CD8-positive, alpha-beta memory T cell (primary cell): ENCODE data around the gene SYT11. TPM values are rescaled to one million over a fixed set of nuclear protein-coding genes. Genes with fewer than 3 reads are reported as not detected.
A peak's percentile ranks its signal among the peaks of the same experiment; 100 is the strongest.

Source experiments
- CTCF ChIA-PET: fragments of 350-600 bp; sonication (Branson Sonifier 250); formaldehyde crosslinking; loops from one replicate; lab custom pipeline; 2021; ENCODE audit warnings: antibody characterized with exemption; lab: Charles Lee
- POLR2A ChIA-PET: fragments of 350-600 bp; sonication (Branson Sonifier 250); formaldehyde crosslinking; loops from one replicate; lab custom pipeline; 2021; ENCODE audit warnings: antibody characterized with exemption; lab: Charles Lee
- DNase-seq, 5 donors: peaks; one replicate each; pipeline versions ENCODE4 v3.0.0 to v3.0.0-alpha.2; 2020 to 2022; ENCODE audit warnings: mixed read lengths in 1 of 5
- H3K27ac ChIP-seq: one replicate; pipeline ENCODE4 v1.7.0; 2013; ENCODE audit warnings: low read depth, mild to moderate bottlenecking, low read length, moderate library complexity
- H3K27me3 ChIP-seq: 2 replicates; pipeline ENCODE4 v1.7.0; 2013; ENCODE audit warnings: low read length, mild to moderate bottlenecking; ENCODE audit not compliant: insufficient read depth, poor library complexity, severe bottlenecking
- H3K36me3 ChIP-seq: 2 replicates; pipeline ENCODE4 v1.7.0; 2013; ENCODE audit warnings: mild to moderate bottlenecking, low read length, moderate library complexity; ENCODE audit not compliant: insufficient read depth
- H3K4me1 ChIP-seq: 2 replicates; pipeline ENCODE4 v1.7.0; 2013; ENCODE audit warnings: mild to moderate bottlenecking, low read length, moderate library complexity; ENCODE audit not compliant: insufficient read depth
- H3K4me3 ChIP-seq: 2 replicates; pipeline ENCODE4 v1.7.0; 2013; ENCODE audit warnings: mild to moderate bottlenecking, low read length
- H3K9me3 ChIP-seq: 2 replicates; pipeline ENCODE4 v1.7.0; 2013; ENCODE audit warnings: mild to moderate bottlenecking, low read length
- H3K27ac Mint-ChIP-seq, 8 donors: one replicate each; pipeline ENCODE4 v1.8.0; 2020 to 2021; ENCODE audit warnings: mixed read lengths in 8 of 8, mild to moderate bottlenecking in 6 of 8, inconsistent platforms in 3 of 8, moderate library complexity in 3 of 8
- H3K27me3 Mint-ChIP-seq, 2 donors: one replicate each; pipeline ENCODE4 v1.8.0; 2020 to 2021; ENCODE audit warnings: mixed read lengths in 2 of 2, mild to moderate bottlenecking in 1 of 2, moderate library complexity in 1 of 2
- H3K36me3 Mint-ChIP-seq, 3 donors: one replicate each; pipeline ENCODE4 v1.8.0; 2020 to 2021; ENCODE audit warnings: mixed read lengths in 3 of 3, inconsistent platforms in 1 of 3, mild to moderate bottlenecking in 1 of 3
- H3K4me1 Mint-ChIP-seq, 3 donors: one replicate each; pipeline ENCODE4 v1.8.0; 2020 to 2021; ENCODE audit warnings: mixed read lengths in 3 of 3, inconsistent platforms in 1 of 3, mild to moderate bottlenecking in 1 of 3
- H3K4me3 Mint-ChIP-seq, 7 donors: one replicate each; pipeline ENCODE4 v1.8.0; 2020 to 2021; ENCODE audit warnings: mixed read lengths in 7 of 7, mild to moderate bottlenecking in 6 of 7, moderate library complexity in 4 of 7, inconsistent platforms in 2 of 7
- H3K9me3 Mint-ChIP-seq, 5 donors: one replicate each; pipeline ENCODE4 v1.8.0; 2020 to 2022; ENCODE audit warnings: mixed read lengths in 5 of 5, mild to moderate bottlenecking in 3 of 5, moderate library complexity in 2 of 5, inconsistent platforms in 1 of 5
- polyA plus RNA-seq: library from polyadenylated mRNA; unstranded; fragments of 300-500 nt; fragmentation: Illumina TruSeq; gene quantifications from one replicate; pipeline ENCODE4 v1.2.3, GENCODE V29; 2021
- total RNA-seq, 2 experiments: library from RNA; stranded (reverse); gene quantifications; one replicate each; pipeline ENCODE4 v1.2.3, GENCODE V29; 2021

The SYT11 gene
- total and polyA plus RNA-seq, 3 experiments from 2014 or later, result 19.3 to 22.7 (median 22.7) TPM

DNA sequence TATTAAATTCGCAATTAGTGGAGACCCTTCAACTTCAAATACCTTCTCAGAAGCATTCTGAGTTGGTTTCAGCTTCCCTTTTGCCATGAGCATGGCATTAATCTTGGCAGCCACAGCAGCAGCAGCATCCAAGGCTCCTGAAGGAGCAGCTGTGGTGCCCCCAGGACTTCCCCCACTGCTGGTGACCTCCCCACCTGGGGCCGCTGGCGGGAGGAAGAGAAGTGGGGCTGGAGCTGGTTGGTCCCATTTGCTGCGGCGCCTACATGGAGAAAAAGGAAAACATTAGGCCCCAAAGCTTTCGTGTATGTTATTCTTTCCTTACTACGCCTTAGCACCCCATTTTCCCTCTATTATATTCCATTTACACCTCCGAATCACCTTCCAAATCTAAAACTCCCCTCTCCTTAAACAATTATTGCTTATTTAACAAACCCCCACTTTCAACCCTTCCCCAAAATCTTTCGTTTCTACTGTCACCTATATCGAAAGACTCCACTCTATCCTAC, 74.3 kb downstream of the SYT11 start:
- peaks cover 36% of the 10 kb centered on the region for H3K36me3 ChIP-seq
- peak overlapping the region; percentile 97 for H3K27ac ChIP-seq
- Mint-ChIP-seq H3K27me3 (no peaks in the 10 kb centered on the region), H3K27ac (peak overlapping the region in 1 of 8 donors; percentile 61), H3K36me3 (peaks cover 0 to 35% (median 5%) of the 10 kb centered on the region in 3 donors), H3K4me3 (no peak overlapping the region), H3K9me3 (no peaks in the 10 kb centered on the region), H3K4me1 (peaks cover 14 to 35% (median 15%) of the 10 kb centered on the region in 3 donors)
- no peaks in the 10 kb centered on the region for H3K9me3 ChIP-seq
- no peaks in the 10 kb centered on the region for H3K27me3 ChIP-seq
- H3K4me3 ChIP-seq, result peak overlapping the region; percentile 96
- DNase-seq, result peak in 1 of 5 donors; percentile 15
- peaks cover 42% of the 10 kb centered on the region for H3K4me1 ChIP-seq
- ChIA-PET POLR2A (interaction anchor here (0.6 to 2.5 kb wide), 6 partner anchors 13 to 349 kb away, joined by 3 to 26 read pairs (median 6); partner anchors contain the start of genes ARHGEF2 and SMG5), CTCF (interaction anchor here (0.6 to 2.4 kb wide), 8 partner anchors 11 to 395 kb away, joined by 3 to 19 read pairs (median 5); no protein-coding TSS in a partner anchor)

DNA sequence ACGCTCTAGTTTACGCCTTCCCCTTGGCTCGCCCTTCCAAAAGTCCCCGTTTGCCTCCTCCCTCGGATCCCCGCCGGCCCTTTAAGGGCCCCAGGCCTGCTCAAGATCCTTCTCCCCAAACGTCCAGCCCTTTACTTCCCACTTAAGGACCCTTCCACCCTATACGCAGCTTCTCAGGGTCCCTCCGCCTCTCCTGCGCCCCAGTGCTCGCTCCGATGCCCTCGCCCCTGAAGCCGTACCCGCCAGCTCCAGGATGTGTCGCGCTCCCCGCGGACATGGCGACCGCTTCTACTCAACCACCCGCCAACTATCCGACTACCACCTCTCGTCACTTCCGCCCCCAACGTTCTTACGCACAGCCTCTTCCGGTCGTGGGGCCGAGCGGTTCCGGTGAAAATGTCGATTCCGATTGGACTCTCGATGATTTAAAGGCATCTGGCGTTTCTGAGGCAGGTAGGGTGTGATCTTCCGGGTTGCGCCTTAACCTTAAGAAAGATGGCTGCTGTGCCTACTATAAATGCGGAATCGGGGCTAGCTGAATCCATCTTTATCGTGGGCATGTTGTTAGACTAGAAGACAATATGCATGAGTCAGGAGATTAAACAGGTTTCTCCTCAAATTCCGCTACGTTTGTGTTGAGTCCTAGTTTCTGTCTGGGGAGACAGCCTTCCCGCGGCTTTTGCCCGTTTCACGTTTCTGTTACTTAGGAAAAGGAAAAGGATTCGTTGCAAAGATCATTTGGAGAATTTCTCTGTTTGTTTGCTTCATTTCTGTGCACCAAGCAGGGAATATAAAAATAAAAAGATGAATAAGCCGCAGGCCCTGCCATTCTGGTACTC, 74.9 kb downstream of the SYT11 start, which contains the start of gene KHDC4:
TSS of gene KHDC4 (minus strand) at position 317 of the 839 bp plus-strand sequence. CDS start at position 277, 40 bp downstream.
- ChIA-PET POLR2A (interaction anchor here (0.5 to 2.5 kb wide), 11 partner anchors 10 to 349 kb away, joined by 3 to 26 read pairs (median 4); partner anchors contain the start of genes ARHGEF2 and SMG5), CTCF (interaction anchor here (0.6 to 2.4 kb wide), 10 partner anchors 8 to 396 kb away, joined by 3 to 19 read pairs (median 5); partner anchors contain the start of gene UBQLN4)
- peaks cover 9 to 34% (median 10%) of the 10 kb centered on the region in 3 donors for H3K4me1 Mint-ChIP-seq
- peak within 1 kb of the TSS in 2 of 7 donors; percentile 38 to 47 for H3K4me3 Mint-ChIP-seq
- no peaks in the 10 kb centered on the region for H3K9me3 Mint-ChIP-seq
- Histone ChIP-seq H3K36me3 (peaks cover 30% of the 10 kb centered on the region), H3K9me3 (no peaks in the 10 kb centered on the region), H3K4me1 (peaks cover 42% of the 10 kb centered on the region), H3K27ac (peak within 1 kb of the TSS; percentile 97), H3K4me3 (peak within 1 kb of the TSS; percentile 96), H3K27me3 (no peaks in the 10 kb centered on the region)
- H3K27me3 Mint-ChIP-seq, result no peaks in the 10 kb centered on the region
- H3K27ac Mint-ChIP-seq, result peak within 1 kb of the TSS in 3 of 8 donors; percentile 27 to 86 (median 61)
- peaks cover 0 to 30% (median 3%) of the 10 kb centered on the region in 3 donors for H3K36me3 Mint-ChIP-seq
- DNase-seq, result peak; percentile 90 to 97 (median 96)

Other genes with a start within 250 kb of the SYT11 start
- 10 to 100 TPM; 82.0 to 92.0 TPM for gene MSTO1, start 249.3 kb upstream of the SYT11 start, total RNA-seq
- gene MSTO1, start 249.3 kb upstream of the SYT11 start, polyA plus RNA-seq, result 19.6 TPM
- 10 to 100 TPM; 59.1 to 62.0 TPM for gene YY1AP1, start 170.8 kb upstream of the SYT11 start, total RNA-seq
- 49.7 TPM for gene YY1AP1, start 170.8 kb upstream of the SYT11 start, polyA plus RNA-seq
- gene DAP3, start 170.5 kb upstream of the SYT11 start, total RNA-seq, result 100 to 1,000 TPM; 156 to 160 TPM
- 96.7 TPM for gene DAP3, start 170.5 kb upstream of the SYT11 start, polyA plus RNA-seq
- gene GON4L, start 2.4 kb upstream of the SYT11 start, total RNA-seq, result 10 to 100 TPM; 53.3 to 60.8 TPM
- gene GON4L, start 2.4 kb upstream of the SYT11 start, polyA plus RNA-seq, result 42.9 TPM
- gene RIT1, start 51.8 kb downstream of the SYT11 start, total RNA-seq, result 10 to 100 TPM; 13.7 to 16.9 TPM
- 17.7 TPM for gene RIT1, start 51.8 kb downstream of the SYT11 start, polyA plus RNA-seq
- gene KHDC4, start 74.8 kb downstream of the SYT11 start, total RNA-seq, result 10 to 100 TPM; 58.8 to 61.2 TPM
- 8.2 TPM for gene KHDC4, start 74.8 kb downstream of the SYT11 start, polyA plus RNA-seq
- not detected for gene RXFP4, start 82.1 kb downstream of the SYT11 start, total RNA-seq
- gene RXFP4, start 82.1 kb downstream of the SYT11 start, polyA plus RNA-seq, result 0.29 TPM
- gene ARHGEF2, start 119.0 kb downstream of the SYT11 start, total RNA-seq, result 100 to 1,000 TPM; 168 to 176 TPM
- 18.8 TPM for gene ARHGEF2, start 119.0 kb downstream of the SYT11 start, polyA plus RNA-seq
- 100 to 1,000 TPM; 187 to 190 TPM for gene SSR2, start 161.4 kb downstream of the SYT11 start, total RNA-seq
- gene SSR2, start 161.4 kb downstream of the SYT11 start, polyA plus RNA-seq, result 380 TPM
- 10 to 100 TPM; 59.4 to 61.9 TPM for gene UBQLN4, start 194.2 kb downstream of the SYT11 start, total RNA-seq
- gene UBQLN4, start 194.2 kb downstream of the SYT11 start, polyA plus RNA-seq, result 15.6 TPM
- 10 to 100 TPM; 61.9 to 67.4 TPM for gene LAMTOR2, start 195.2 kb downstream of the SYT11 start, total RNA-seq
- gene LAMTOR2, start 195.2 kb downstream of the SYT11 start, polyA plus RNA-seq, result 134 TPM
- not detected for gene RAB25, start 201.6 kb downstream of the SYT11 start, total RNA-seq
- 0.76 TPM for gene RAB25, start 201.6 kb downstream of the SYT11 start, polyA plus RNA-seq
- gene MEX3A, start 222.9 kb downstream of the SYT11 start, total RNA-seq, result 1 to 10 TPM in 1 of 2 experiments, under 1 TPM in 1; 0.24 to 1.0 TPM
- not detected for gene MEX3A, start 222.9 kb downstream of the SYT11 start, polyA plus RNA-seq